WTC11 (cell line): ENCODE measurements around the gene CREB1. TPM values are rescaled to one million over a fixed set of nuclear protein-coding genes. Genes with fewer than 3 reads are reported as not detected.
A peak's percentile ranks its signal among the peaks of the same experiment; 100 is the strongest.

Source experiments
- ATAC-seq: fragments of 200-7000 bp; cut with Tn5 transposase; 2 replicates; pipeline ENCODE4 v1.10.0; 2021; ENCODE audit warnings: mild to moderate bottlenecking, moderate library complexity
- CTCF ChIA-PET: fragments of 300-600 bp; sonication (Branson Sonifier 250); formaldehyde crosslinking; loops from one replicate; lab custom pipeline; 2021; ENCODE audit warnings: antibody characterized with exemption; lab: Charles Lee
- POLR2A ChIA-PET: fragments of 350-600 bp; sonication (Branson Sonifier 250); formaldehyde crosslinking; loops from one replicate; lab custom pipeline; 2021; ENCODE audit warnings: antibody characterized with exemption; lab: Charles Lee
- DNase-seq: peaks from one replicate; pipeline ENCODE4 v3.0.0; 2021; ENCODE audit warnings: low spot score
- H3K27ac Mint-ChIP-seq: 2 replicates; pipeline ENCODE4 v1.8.0; 2021; ENCODE audit warnings: mixed read lengths
- H3K27me3 Mint-ChIP-seq: 2 replicates; pipeline ENCODE4 v1.8.0; 2021; ENCODE audit warnings: low read depth, mild to moderate bottlenecking, moderate library complexity, mixed read lengths
- H3K36me3 Mint-ChIP-seq: 2 replicates; pipeline ENCODE4 v1.8.0; 2021; ENCODE audit warnings: mixed read lengths
- H3K4me1 Mint-ChIP-seq: 2 replicates; pipeline ENCODE4 v1.8.0; 2022; ENCODE audit warnings: mixed read lengths
- H3K4me3 Mint-ChIP-seq: 2 replicates; pipeline ENCODE4 v1.8.0; 2021; ENCODE audit warnings: mild to moderate bottlenecking, moderate library complexity, mixed read lengths
- H3K9me3 Mint-ChIP-seq: 2 replicates; pipeline ENCODE4 v1.8.0; 2021; ENCODE audit warnings: mixed read lengths
- ATF1 ChIP-seq: sonication (generic); formaldehyde crosslinking; IDR thresholded peaks from 2 replicates; pipeline ENCODE4 v1.8.1; 2023; ENCODE audit warnings: mild to moderate bottlenecking, moderate library complexity, missing genetic modification reagents
- FOXJ3 ChIP-seq: sonication (generic); formaldehyde crosslinking; IDR thresholded peaks from 2 replicates; pipeline ENCODE4 v1.9.0; 2021; ENCODE audit warnings: missing genetic modification reagents, mild to moderate bottlenecking, borderline replicate concordance
- FOXK1 ChIP-seq: sonication (generic); formaldehyde crosslinking; IDR thresholded peaks from 2 replicates; pipeline ENCODE4 v1.8.0; 2022; ENCODE audit warnings: mild to moderate bottlenecking, moderate library complexity, missing genetic modification reagents
- MAX ChIP-seq: sonication (generic); formaldehyde crosslinking; IDR thresholded peaks from 2 replicates; pipeline ENCODE4 v1.8.0; 2022; ENCODE audit warnings: mild to moderate bottlenecking, missing genetic modification reagents
- MYBL2 ChIP-seq: sonication (generic); formaldehyde crosslinking; IDR thresholded peaks from 2 replicates; pipeline ENCODE4 v1.8.1; 2023; ENCODE audit warnings: mild to moderate bottlenecking, moderate library complexity, missing genetic modification reagents
- NFATC4 ChIP-seq: fragments of 250-450 bp; sonication (Bioruptor Pico); IDR thresholded peaks from 2 replicates; pipeline ENCODE4 v1.9.0; 2021; ENCODE audit warnings: mild to moderate bottlenecking
- NFYB ChIP-seq: sonication (generic); formaldehyde crosslinking; conservative IDR thresholded peaks from 2 replicates; pipeline ENCODE4 v1.8.0; 2022; ENCODE audit warnings: low read depth, missing genetic modification reagents
- NR1H2 ChIP-seq: sonication (generic); formaldehyde crosslinking; IDR thresholded peaks from 2 replicates; pipeline ENCODE4 v1.9.0; 2021; ENCODE audit warnings: mild to moderate bottlenecking, moderate library complexity, missing genetic modification reagents
- OVOL2 ChIP-seq: fragments of 250-450 bp; sonication (Bioruptor Pico); IDR thresholded peaks from 2 replicates; pipeline ENCODE4 v1.9.0; 2021; ENCODE audit warnings: mild to moderate bottlenecking, borderline replicate concordance
- SMAD3 ChIP-seq: sonication (generic); formaldehyde crosslinking; IDR thresholded peaks from 2 replicates; pipeline ENCODE4 v1.8.0; 2022; ENCODE audit warnings: missing genetic modification reagents, mild to moderate bottlenecking, borderline replicate concordance
- ZMAT4 ChIP-seq: fragments of 250-450 bp; sonication (Bioruptor Pico); IDR thresholded peaks from 2 replicates; pipeline ENCODE4 v1.9.0; 2021; ENCODE audit warnings: mild to moderate bottlenecking
- ZNF121 ChIP-seq: sonication (generic); formaldehyde crosslinking; IDR thresholded peaks from 2 replicates; pipeline ENCODE4 v1.8.0; 2023; ENCODE audit warnings: missing genetic modification reagents
- ZNF138 ChIP-seq: sonication (generic); formaldehyde crosslinking; conservative IDR thresholded peaks from 2 replicates; pipeline ENCODE4 v1.8.1; 2022; ENCODE audit warnings: mild to moderate bottlenecking, moderate library complexity, missing genetic modification reagents
- ZNF219 ChIP-seq: sonication (generic); formaldehyde crosslinking; IDR thresholded peaks from 2 replicates; pipeline ENCODE4 v1.8.0; 2023; ENCODE audit warnings: missing genetic modification reagents, mild to moderate bottlenecking, borderline replicate concordance
- ZNF671 ChIP-seq: fragments of 250-450 bp; sonication (Bioruptor Pico); IDR thresholded peaks from 2 replicates; pipeline ENCODE4 v1.8.0; 2021; ENCODE audit warnings: mild to moderate bottlenecking
- total RNA-seq: library from RNA; stranded (reverse); gene quantifications from 3 replicates; pipeline ENCODE4 v1.2.3, GENCODE V29; 2021
- TF ChIP-seq, protein P1 (sequence below): sonication (generic); formaldehyde crosslinking; IDR thresholded peaks from 2 replicates; pipeline ENCODE4 v1.8.1; 2023; ENCODE audit warnings: mild to moderate bottlenecking, missing genetic modification reagents
- TF ChIP-seq, protein P2 (sequence below): sonication (generic); formaldehyde crosslinking; IDR thresholded peaks from 2 replicates; pipeline ENCODE4 v1.8.0; 2023; ENCODE audit warnings: missing genetic modification reagents
- TF ChIP-seq, protein P3 (sequence below): fragments of 200-600 bp; IDR thresholded peaks from 2 replicates; pipeline ENCODE4 v1.8.0; 2022; ENCODE audit warnings: antibody characterized with exemption
- TF ChIP-seq, protein P4 (sequence below): sonication (generic); formaldehyde crosslinking; IDR thresholded peaks from 2 replicates; pipeline ENCODE4 v1.8.0; 2023; ENCODE audit warnings: missing genetic modification reagents, mild to moderate bottlenecking, borderline replicate concordance

CREB1 gene
- total RNA-seq, 1 experiment from 2014 or later, result 97.7 TPM

DNA sequence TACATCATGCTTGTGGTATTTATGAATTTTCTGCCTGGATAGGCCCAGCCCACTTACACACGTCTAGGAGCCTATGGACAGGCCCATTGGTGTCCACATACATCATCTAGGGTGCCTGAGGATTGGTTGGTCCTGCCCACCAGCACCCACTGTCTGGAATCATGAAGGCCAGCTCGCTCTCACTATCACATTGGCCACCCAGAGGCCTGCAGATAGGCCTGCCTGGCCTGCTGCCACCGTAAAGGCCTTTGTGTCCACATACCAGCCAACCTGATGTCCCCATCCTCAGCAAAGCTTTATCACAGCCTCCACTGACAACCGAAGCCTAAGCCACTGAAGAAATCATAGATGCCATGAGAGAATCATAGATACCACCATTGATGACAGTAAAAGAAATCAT, 55.2 kb downstream of the CREB1 start (continued):
- TF ChIP-seq, protein P1, sequence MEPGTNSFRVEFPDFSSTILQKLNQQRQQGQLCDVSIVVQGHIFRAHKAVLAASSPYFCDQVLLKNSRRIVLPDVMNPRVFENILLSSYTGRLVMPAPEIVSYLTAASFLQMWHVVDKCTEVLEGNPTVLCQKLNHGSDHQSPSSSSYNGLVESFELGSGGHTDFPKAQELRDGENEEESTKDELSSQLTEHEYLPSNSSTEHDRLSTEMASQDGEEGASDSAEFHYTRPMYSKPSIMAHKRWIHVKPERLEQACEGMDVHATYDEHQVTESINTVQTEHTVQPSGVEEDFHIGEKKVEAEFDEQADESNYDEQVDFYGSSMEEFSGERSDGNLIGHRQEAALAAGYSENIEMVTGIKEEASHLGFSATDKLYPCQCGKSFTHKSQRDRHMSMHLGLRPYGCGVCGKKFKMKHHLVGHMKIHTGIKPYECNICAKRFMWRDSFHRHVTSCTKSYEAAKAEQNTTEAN (CRISPR knock-in tag), result no peak
- TF ChIP-seq ZNF138 (CRISPR knock-in tag) (no peak), ZNF219 (CRISPR knock-in tag) (no peak), MAX (CRISPR knock-in tag) (no peak), FOXK1 (CRISPR knock-in tag) (no peak), NFYB (CRISPR knock-in tag) (no peak)

DNA sequence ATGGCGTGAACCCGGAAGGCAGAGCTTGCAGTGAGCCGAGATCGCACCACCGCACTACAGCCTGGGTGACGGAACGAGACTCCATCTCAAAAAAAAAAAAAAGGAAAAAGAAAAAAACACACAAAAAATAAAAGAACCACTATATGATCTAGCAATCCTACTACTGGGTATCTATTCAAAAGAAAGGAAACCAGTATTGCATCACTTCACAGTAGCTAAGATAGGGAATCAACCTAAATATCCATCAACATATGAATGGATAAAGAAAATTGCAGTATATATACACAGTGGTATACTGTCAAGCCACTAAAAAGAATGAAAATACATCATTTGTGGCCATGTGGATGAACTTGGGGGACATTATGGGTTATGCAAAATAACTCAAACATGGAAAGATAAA, 57.5 kb downstream of the CREB1 start:
- ATAC-seq (no peak), DNase-seq (no peak)
- no peak overlapping the region for H3K27ac Mint-ChIP-seq
- H3K4me1 Mint-ChIP-seq, result no peaks in the 10 kb centered on the region
- H3K4me3 Mint-ChIP-seq, result no peak overlapping the region
- no peak for TF ChIP-seq NFATC4 (CRISPR knock-in tag)
- H3K27me3 Mint-ChIP-seq, result no peaks in the 10 kb centered on the region
- peaks cover 12% of the 10 kb centered on the region for H3K9me3 Mint-ChIP-seq
- CTCF ChIA-PET, result no interaction called here
- POLR2A ChIA-PET, result no interaction called here
- H3K36me3 Mint-ChIP-seq, result peaks cover 80% of the 10 kb centered on the region

DNA sequence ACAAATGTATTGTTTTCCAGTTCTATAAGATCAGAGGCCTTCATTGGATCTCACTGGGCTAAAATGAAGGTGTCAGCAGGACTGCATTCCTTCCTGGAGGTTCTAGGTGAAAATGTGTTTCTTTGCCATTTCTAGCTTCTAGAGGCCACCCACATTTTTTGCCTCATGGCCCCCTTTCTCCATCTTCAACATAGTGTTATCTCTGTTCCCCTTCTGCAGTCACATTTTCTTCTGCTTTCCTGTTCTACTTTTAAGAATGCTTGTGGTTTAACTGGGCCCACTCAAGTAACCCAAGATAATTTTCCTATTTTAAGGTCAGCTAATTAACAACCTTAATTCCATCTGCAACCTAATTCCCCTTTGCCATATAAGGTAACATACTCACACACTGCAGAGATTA, 59.4 kb downstream of the CREB1 start:
- peaks cover 82% of the 10 kb centered on the region for H3K36me3 Mint-ChIP-seq
- CTCF ChIA-PET, result no interaction called here
- POLR2A ChIA-PET, result no interaction called here

GRCh38 chr2:207593277-207593676, 63.5 kb downstream of the CREB1 start:
- TF ChIP-seq MAX (CRISPR knock-in tag) (no peak), ZNF121 (CRISPR knock-in tag) (peak; percentile 93)
- H3K27ac Mint-ChIP-seq, result peak overlapping the region; percentile 9; the same call in 1 of the 2 replicates
- no peaks in the 10 kb centered on the region for H3K27me3 Mint-ChIP-seq
- DNase-seq (no peak), ATAC-seq (no peak)
- no peak overlapping the region for H3K4me3 Mint-ChIP-seq
- H3K36me3 Mint-ChIP-seq, result peaks cover 65% of the 10 kb centered on the region
- ChIA-PET POLR2A (no interaction called here), CTCF (no interaction called here)
- peaks cover 12% of the 10 kb centered on the region for H3K9me3 Mint-ChIP-seq
- H3K4me1 Mint-ChIP-seq, result peaks cover 5% of the 10 kb centered on the region; the same call in 1 of the 2 replicates

More for the DNA sequence above, 59.4 kb downstream of the CREB1 start:
- ATAC-seq (no peak), DNase-seq (no peak)
- no peaks in the 10 kb centered on the region for H3K4me1 Mint-ChIP-seq
- no peak overlapping the region for H3K4me3 Mint-ChIP-seq
- peaks cover 12% of the 10 kb centered on the region for H3K9me3 Mint-ChIP-seq
- no peak for TF ChIP-seq FOXJ3 (CRISPR knock-in tag)
- H3K27ac Mint-ChIP-seq, result no peak overlapping the region
- no peaks in the 10 kb centered on the region for H3K27me3 Mint-ChIP-seq

- Mint-ChIP-seq H3K27ac (no peak overlapping the region), H3K36me3 (peaks cover 57% of the 10 kb centered on the region), H3K27me3 (no peaks in the 10 kb centered on the region), H3K9me3 (peaks cover 12% of the 10 kb centered on the region), H3K4me1 (peaks cover 5% of the 10 kb centered on the region; the same call in 1 of the 2 replicates), H3K4me3 (no peak overlapping the region)
- ChIA-PET CTCF (no interaction called here), POLR2A (no interaction called here)
- ATAC-seq (no peak), DNase-seq (no peak)
- TF ChIP-seq, protein P2, sequence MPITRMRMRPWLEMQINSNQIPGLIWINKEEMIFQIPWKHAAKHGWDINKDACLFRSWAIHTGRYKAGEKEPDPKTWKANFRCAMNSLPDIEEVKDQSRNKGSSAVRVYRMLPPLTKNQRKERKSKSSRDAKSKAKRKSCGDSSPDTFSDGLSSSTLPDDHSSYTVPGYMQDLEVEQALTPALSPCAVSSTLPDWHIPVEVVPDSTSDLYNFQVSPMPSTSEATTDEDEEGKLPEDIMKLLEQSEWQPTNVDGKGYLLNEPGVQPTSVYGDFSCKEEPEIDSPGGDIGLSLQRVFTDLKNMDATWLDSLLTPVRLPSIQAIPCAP (CRISPR knock-in tag), result no peak
- no peak for TF ChIP-seq ZMAT4 (CRISPR knock-in tag)
- no peak for TF ChIP-seq ZNF121 (CRISPR knock-in tag)
- no peak for TF ChIP-seq ZNF671 (CRISPR knock-in tag)
- no peak for TF ChIP-seq SMAD3
- no peak for TF ChIP-seq NFATC4 (CRISPR knock-in tag)
- no peak for TF ChIP-seq NR1H2
- no peak for TF ChIP-seq MYBL2
- no peak for TF ChIP-seq OVOL2
- TF ChIP-seq, protein P3, sequence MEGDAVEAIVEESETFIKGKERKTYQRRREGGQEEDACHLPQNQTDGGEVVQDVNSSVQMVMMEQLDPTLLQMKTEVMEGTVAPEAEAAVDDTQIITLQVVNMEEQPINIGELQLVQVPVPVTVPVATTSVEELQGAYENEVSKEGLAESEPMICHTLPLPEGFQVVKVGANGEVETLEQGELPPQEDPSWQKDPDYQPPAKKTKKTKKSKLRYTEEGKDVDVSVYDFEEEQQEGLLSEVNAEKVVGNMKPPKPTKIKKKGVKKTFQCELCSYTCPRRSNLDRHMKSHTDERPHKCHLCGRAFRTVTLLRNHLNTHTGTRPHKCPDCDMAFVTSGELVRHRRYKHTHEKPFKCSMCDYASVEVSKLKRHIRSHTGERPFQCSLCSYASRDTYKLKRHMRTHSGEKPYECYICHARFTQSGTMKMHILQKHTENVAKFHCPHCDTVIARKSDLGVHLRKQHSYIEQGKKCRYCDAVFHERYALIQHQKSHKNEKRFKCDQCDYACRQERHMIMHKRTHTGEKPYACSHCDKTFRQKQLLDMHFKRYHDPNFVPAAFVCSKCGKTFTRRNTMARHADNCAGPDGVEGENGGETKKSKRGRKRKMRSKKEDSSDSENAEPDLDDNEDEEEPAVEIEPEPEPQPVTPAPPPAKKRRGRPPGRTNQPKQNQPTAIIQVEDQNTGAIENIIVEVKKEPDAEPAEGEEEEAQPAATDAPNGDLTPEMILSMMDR, result no peak
- TF ChIP-seq, protein P4, sequence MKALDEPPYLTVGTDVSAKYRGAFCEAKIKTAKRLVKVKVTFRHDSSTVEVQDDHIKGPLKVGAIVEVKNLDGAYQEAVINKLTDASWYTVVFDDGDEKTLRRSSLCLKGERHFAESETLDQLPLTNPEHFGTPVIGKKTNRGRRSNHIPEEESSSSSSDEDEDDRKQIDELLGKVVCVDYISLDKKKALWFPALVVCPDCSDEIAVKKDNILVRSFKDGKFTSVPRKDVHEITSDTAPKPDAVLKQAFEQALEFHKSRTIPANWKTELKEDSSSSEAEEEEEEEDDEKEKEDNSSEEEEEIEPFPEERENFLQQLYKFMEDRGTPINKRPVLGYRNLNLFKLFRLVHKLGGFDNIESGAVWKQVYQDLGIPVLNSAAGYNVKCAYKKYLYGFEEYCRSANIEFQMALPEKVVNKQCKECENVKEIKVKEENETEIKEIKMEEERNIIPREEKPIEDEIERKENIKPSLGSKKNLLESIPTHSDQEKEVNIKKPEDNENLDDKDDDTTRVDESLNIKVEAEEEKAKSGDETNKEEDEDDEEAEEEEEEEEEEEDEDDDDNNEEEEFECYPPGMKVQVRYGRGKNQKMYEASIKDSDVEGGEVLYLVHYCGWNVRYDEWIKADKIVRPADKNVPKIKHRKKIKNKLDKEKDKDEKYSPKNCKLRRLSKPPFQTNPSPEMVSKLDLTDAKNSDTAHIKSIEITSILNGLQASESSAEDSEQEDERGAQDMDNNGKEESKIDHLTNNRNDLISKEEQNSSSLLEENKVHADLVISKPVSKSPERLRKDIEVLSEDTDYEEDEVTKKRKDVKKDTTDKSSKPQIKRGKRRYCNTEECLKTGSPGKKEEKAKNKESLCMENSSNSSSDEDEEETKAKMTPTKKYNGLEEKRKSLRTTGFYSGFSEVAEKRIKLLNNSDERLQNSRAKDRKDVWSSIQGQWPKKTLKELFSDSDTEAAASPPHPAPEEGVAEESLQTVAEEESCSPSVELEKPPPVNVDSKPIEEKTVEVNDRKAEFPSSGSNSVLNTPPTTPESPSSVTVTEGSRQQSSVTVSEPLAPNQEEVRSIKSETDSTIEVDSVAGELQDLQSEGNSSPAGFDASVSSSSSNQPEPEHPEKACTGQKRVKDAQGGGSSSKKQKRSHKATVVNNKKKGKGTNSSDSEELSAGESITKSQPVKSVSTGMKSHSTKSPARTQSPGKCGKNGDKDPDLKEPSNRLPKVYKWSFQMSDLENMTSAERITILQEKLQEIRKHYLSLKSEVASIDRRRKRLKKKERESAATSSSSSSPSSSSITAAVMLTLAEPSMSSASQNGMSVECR (CRISPR knock-in tag), result no peak
- no peak for TF ChIP-seq FOXJ3 (CRISPR knock-in tag)
- no peak for TF ChIP-seq ATF1 (CRISPR knock-in tag)
Measured at GRCh38 chr2:207594264-207594663, 64.5 kb downstream of the CREB1 start.
